Measurements from ENCODE around the gene YIF1A.
A peak's percentile ranks its signal among the peaks of the same experiment; 100 is the strongest.

Gene YIF1A

DNA sequence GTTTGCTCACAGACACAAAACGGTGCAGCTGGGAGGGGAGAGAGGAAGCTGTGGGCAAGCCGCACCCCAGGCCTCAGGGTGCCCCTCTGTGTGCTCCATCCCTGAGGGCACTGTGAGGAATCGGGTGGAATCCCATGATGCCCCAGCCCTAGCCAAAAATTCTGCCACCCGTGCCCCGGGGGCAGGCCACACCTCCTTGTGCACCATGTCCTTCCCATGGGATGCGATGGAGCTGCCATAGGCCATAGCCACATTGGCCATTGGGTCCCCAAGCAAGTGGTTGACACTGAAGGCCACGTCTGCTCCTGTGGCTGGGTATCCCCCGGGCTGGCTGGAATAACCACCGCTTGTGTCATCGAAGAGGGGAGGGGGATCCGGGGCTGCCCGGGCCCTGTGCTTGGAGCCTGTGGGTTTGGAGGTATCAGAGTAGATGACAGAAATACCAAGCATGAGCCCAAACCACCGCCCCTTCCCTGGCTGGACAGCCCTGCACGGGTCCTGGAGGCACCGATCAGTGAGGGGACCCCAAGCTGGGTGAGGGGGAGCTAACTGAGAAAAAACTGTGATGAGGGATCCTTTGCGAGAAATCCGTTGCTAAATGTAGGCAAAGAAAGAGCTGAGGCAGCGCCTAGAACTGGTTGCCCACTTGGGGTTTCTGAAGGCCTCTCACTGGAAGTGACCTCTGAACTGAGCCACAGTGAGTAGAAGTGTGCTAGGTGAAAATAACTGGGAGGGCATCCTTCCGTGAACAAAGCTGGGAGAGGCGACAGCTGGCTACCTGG is 863 bp downstream of the YIF1A start:
- H3K27me3 ChIP-seq (ENCODE audit: insufficient read depth, low read length): peaks cover 35% of the 10 kb centered on the region
- peak overlapping the region; percentile 93 for H3K9ac ChIP-seq (ENCODE audit: low read depth, low read length)
- H3K27ac ChIP-seq (ENCODE audit: low read length): no peak overlapping the region
- H3K9me3 ChIP-seq (ENCODE audit: insufficient read depth, low read depth, low read length): no peaks in the 10 kb centered on the region
- H3K36me3 ChIP-seq (ENCODE audit: insufficient read depth, low read depth, low read length): peaks cover 4% of the 10 kb centered on the region; the same call in 1 of the 2 replicates
- H3K4me3 ChIP-seq (ENCODE audit: low read length): peak overlapping the region; percentile 96
- H3K4me1 ChIP-seq (ENCODE audit: insufficient read depth, low read length): peaks cover 4% of the 10 kb centered on the region; the same call in 1 of the 2 replicates

DNA sequence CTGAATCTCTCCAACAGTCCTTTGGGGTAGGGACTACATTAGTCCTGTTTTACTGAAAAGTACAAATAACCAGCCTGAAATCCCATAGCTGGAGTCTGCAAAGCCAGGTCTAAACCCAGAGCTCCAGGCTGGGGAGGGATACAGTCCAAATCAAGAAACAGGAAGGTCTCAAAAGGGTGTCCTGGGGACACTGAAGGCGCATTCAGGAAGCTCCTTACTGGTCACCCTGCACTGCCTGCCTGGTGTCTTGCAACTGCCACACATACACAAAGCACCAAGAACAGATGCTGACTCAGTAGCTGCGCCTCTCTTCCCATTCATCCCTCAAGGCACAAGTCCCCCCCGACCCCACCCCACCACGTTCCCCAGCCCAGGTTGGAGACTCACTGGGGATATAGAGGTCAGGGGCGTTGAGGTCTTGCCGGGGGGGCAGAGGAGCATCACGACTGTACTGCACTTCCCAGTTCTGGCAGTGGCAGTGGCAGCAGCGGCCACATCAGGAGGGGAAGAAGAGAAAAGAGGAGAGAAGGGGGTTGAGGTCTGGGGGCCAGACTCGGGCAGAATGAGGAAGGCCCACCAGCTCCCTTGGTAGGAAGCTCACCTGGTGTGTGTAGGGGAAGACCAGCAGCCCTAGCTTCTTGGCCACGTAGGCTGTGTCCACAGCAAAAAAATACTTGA is 1.6 kb downstream of the YIF1A start:
- Histone ChIP-seq H3K4me3 (ENCODE audit: low read length) (no peak overlapping the region), H3K36me3 (ENCODE audit: insufficient read depth, low read depth, low read length) (peaks cover 4% of the 10 kb centered on the region; the same call in 1 of the 2 replicates), H3K27ac (ENCODE audit: low read length) (no peak overlapping the region), H3K4me1 (ENCODE audit: insufficient read depth, low read length) (peaks cover 8% of the 10 kb centered on the region; the same call in 1 of the 2 replicates), H3K9ac (ENCODE audit: low read depth, low read length) (no peak overlapping the region), H3K27me3 (ENCODE audit: insufficient read depth, low read length) (peaks cover 27% of the 10 kb centered on the region), H3K9me3 (ENCODE audit: insufficient read depth, low read depth, low read length) (no peaks in the 10 kb centered on the region)

DNA sequence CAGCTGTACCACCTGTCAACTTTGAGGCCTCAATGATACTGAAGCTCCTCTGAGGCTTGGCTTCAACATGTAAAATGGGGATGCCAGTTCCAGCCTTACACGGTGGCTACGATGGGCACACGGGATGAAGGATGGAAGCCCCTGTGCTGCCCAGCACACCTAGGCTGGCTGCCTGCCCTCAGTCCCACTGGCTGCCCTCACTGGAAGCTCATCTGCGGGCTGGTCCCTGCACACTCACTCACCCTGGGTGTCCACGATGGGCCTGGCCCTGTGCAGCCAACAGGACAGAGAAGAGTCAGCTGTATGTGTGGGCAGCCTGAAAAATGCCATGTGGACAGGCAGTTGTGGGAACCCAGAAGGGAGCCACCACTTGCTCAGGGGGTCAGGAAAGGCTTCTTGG is 2.2 kb downstream of the YIF1A start:
- H3K9ac ChIP-seq (ENCODE audit: low read depth, low read length): no peak overlapping the region
- no peak overlapping the region for H3K27ac ChIP-seq (ENCODE audit: low read length)
- H3K9me3 ChIP-seq (ENCODE audit: insufficient read depth, low read depth, low read length): no peaks in the 10 kb centered on the region
- H3K27me3 ChIP-seq (ENCODE audit: insufficient read depth, low read length): peaks cover 23% of the 10 kb centered on the region
- peaks cover 4% of the 10 kb centered on the region; the same call in 1 of the 2 replicates for H3K36me3 ChIP-seq (ENCODE audit: insufficient read depth, low read depth, low read length)
- peaks cover 8% of the 10 kb centered on the region; the same call in 1 of the 2 replicates for H3K4me1 ChIP-seq (ENCODE audit: insufficient read depth, low read length)
- H3K4me3 ChIP-seq (ENCODE audit: low read length): no peak overlapping the region

DNA sequence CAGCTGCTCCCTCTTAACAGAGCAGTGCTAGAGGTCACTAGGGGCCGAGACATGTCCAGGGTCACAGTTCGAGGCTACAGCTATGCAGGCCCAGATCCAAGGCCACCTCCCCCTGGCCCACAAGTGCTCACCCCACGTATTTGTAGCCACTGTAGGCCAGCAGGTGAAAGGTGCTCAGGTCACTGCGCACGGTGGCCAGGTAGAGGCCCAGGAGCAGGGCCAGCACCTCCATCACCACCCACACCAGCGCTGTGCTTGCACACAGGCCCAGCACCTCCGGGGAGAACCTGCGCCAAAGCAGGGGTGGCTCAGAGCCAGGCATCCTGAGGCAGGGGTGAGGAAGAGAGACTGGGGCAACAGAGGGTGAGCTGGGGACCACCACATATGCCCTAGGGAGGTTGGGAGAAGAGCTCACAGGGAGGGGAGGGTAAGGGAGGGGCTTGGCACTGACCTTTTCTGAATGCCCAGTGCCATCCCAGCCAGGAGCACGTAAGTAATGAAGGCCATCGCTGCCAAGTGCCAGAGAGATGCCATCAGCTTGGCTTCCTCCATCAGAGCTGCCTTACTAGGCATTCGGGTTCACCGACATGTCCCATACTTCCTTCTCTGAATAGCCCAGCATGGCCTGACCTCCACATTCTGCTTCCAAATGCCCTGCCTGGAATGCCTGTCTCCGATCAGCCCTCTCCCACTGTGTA is 3.5 kb downstream of the YIF1A start:
- peaks cover 4% of the 10 kb centered on the region; the same call in 1 of the 2 replicates for H3K36me3 ChIP-seq (ENCODE audit: insufficient read depth, low read depth, low read length)
- peaks cover 12% of the 10 kb centered on the region for H3K27me3 ChIP-seq (ENCODE audit: insufficient read depth, low read length)
- H3K27ac ChIP-seq (ENCODE audit: low read length): no peak overlapping the region
- H3K4me3 ChIP-seq (ENCODE audit: low read length): no peak overlapping the region
- H3K4me1 ChIP-seq (ENCODE audit: insufficient read depth, low read length): peaks cover 8% of the 10 kb centered on the region; the same call in 1 of the 2 replicates
- H3K9me3 ChIP-seq (ENCODE audit: insufficient read depth, low read depth, low read length): no peaks in the 10 kb centered on the region
- no peak overlapping the region for H3K9ac ChIP-seq (ENCODE audit: low read depth, low read length)

DNA sequence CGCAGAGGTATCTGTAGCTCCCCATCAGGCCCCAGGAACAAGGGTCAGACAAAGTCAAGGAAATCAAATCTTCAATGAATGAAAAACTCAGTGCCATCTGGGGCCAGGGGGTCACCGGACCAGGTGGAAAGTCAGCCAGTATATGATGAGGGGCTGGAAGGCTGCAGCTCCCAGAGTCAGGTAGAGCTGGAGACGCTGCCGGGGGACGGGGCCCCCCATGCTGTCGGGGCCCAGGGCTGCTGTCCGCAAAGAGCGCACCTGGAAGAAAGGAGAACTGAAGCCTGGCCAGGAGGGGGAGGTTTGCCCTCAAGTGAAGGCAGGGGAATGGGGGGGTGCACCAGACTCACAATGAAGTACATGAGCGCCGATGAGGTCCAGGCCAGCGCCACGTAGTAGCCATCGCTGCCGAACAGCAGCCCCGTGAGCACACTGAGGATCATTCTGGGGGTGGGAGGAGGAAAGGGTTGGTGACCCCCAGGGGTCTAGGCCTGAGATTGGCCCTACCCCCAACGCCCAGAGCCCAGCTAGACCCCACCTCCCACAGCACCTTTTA is 4.3 kb downstream of the YIF1A start:
- Histone ChIP-seq H3K9ac (ENCODE audit: low read depth, low read length) (no peak overlapping the region), H3K9me3 (ENCODE audit: insufficient read depth, low read depth, low read length) (no peaks in the 10 kb centered on the region), H3K36me3 (ENCODE audit: insufficient read depth, low read depth, low read length) (peaks cover 4% of the 10 kb centered on the region; the same call in 1 of the 2 replicates), H3K4me1 (ENCODE audit: insufficient read depth, low read length) (peaks cover 4% of the 10 kb centered on the region; the same call in 1 of the 2 replicates), H3K27me3 (ENCODE audit: insufficient read depth, low read length) (peaks cover 4% of the 10 kb centered on the region; the same call in 1 of the 2 replicates), H3K4me3 (ENCODE audit: low read length) (no peak overlapping the region), H3K27ac (ENCODE audit: low read length) (no peak overlapping the region)

DNA sequence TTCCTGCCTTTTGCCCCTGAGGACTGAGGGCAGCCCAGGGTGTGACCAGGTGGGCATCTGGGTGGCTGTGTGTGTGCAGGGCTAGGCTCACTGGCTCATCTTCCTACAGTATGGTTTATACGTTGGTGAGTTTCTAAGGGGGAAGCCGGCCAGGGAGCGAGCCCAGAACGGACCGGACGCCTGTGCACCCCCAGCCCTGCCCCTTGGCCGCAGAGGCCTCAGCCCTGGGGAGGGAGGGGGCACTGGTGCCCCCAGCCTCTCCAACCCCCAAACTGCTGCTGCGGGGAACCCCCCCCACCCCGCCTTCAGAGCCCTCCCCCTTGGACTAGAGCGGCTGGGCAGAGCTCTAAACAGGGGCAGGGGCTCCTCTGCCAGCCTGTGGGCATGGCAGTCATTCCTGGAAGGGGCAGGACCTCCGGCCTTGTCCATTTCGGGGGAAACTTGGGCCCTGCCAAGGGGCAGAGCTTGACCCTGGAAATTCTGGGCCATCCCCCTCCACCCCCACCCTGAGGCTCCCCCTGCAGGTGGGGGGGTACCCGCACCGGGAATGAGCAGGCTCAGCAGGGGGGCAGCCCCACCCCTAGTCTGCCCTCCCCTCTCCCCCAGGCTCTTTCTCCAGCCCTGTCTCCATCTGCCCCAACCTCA is 5.4 kb downstream of the YIF1A start:
- Histone ChIP-seq H3K27ac (ENCODE audit: low read length) (no peak overlapping the region), H3K4me3 (ENCODE audit: low read length) (no peak overlapping the region), H3K4me1 (ENCODE audit: insufficient read depth, low read length) (peaks cover 7% of the 10 kb centered on the region; the same call in 1 of the 2 replicates), H3K9me3 (ENCODE audit: insufficient read depth, low read depth, low read length) (no peaks in the 10 kb centered on the region), H3K36me3 (ENCODE audit: insufficient read depth, low read depth, low read length) (peaks cover 4% of the 10 kb centered on the region; the same call in 1 of the 2 replicates), H3K27me3 (ENCODE audit: insufficient read depth, low read length) (peaks cover 9% of the 10 kb centered on the region; the same call in 1 of the 2 replicates), H3K9ac (ENCODE audit: low read depth, low read length) (no peak overlapping the region)

DNA sequence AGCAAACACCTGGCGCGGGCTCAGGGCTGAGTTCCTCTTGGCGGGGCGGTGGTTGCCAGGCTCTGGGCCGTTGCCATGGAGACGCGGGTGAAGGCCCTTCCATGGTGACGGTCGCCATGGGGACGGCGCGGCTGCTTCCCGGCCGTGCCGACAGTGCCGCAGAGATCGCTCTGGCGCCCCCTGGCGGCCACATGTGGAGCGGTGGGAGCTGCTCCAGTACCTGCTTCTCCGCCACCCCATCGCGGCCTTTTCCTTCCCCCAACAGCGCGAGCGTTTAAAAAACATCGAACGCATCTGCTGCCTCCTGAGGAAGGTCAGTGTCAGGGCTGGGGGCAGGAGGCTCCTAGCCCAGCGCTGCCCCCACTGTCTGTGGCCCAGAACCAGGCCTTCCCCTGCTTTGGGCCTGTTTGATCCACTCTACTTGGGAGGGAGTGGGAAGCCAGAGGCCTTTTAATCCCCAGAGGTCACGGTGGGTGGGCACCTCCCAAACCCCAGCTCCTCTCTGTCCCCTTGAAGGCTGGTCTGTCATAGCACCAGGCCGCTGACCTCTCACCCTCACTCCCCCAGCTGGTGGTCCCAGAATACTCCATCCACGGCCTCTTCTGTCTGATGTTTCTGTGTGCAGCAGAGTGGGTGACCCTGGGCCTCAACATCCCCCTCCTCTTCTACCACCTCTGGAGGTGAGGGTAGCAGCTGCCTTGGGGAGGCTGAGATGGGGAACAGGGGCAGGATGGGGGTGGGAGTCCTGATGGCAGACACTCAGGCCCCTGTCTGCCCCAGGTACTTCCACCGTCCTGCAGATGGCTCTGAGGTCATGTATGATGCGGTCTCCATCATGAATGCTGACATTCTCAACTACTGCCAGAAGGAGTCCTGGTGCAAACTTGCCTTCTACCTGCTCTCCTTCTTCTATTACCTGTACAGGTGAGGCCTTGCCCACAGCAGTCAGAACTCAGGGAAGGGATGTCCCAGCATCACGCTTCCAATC is 6.2 kb downstream of the YIF1A start:
- H3K27ac ChIP-seq (ENCODE audit: low read length): no peak overlapping the region
- H3K4me3 ChIP-seq (ENCODE audit: low read length): peak overlapping the region; percentile 35; the same call in 1 of the 2 replicates
- H3K27me3 ChIP-seq (ENCODE audit: insufficient read depth, low read length): peaks cover 9% of the 10 kb centered on the region; the same call in 1 of the 2 replicates
- H3K9ac ChIP-seq (ENCODE audit: low read depth, low read length): no peak overlapping the region
- H3K36me3 ChIP-seq (ENCODE audit: insufficient read depth, low read depth, low read length): peaks cover 4% of the 10 kb centered on the region; the same call in 1 of the 2 replicates
- H3K4me1 ChIP-seq (ENCODE audit: insufficient read depth, low read length): peaks cover 7% of the 10 kb centered on the region; the same call in 1 of the 2 replicates
- no peaks in the 10 kb centered on the region for H3K9me3 ChIP-seq (ENCODE audit: insufficient read depth, low read depth, low read length)

DNA sequence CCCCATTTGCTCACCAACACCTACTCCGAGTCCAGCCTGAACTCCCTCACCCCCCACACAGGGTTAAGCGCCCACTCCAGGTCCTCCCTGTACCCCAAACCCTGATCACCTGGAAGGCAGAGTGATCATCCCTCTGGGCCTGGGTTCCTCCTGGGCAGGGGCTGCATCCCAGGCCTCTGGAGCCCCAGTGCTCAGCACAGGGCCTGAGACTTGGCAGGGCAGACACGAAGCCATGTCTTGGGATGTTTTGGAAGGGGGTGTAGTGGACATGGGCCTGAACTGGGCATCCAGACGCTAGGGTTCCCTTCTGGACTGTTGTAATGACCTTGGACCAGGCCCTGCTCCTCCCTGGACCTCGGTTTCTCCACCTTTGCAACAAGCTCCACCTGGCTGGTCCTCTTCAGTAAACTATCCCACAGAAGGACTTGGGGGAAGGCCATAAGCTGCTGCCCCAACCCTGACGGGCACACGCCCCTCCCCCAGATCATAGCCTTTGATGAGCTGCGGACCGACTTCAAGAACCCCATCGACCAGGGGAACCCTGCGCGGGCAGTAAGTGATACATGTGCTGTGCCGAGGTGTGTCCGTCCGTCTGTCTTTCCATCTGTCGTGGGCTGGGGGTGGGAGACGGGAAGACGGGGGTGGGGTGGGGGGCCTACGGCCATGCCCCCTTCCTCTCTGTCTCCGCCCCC is 7.0 kb downstream of the YIF1A start:
- Histone ChIP-seq H3K36me3 (ENCODE audit: insufficient read depth, low read depth, low read length) (peaks cover 4% of the 10 kb centered on the region; the same call in 1 of the 2 replicates), H3K4me3 (ENCODE audit: low read length) (no peak overlapping the region; the same call in 1 of the 2 replicates), H3K4me1 (ENCODE audit: insufficient read depth, low read length) (peaks cover 7% of the 10 kb centered on the region; the same call in 1 of the 2 replicates), H3K27me3 (ENCODE audit: insufficient read depth, low read length) (peaks cover 9% of the 10 kb centered on the region; the same call in 1 of the 2 replicates), H3K9ac (ENCODE audit: low read depth, low read length) (no peak overlapping the region), H3K27ac (ENCODE audit: low read length) (no peak overlapping the region), H3K9me3 (ENCODE audit: insufficient read depth, low read depth, low read length) (no peaks in the 10 kb centered on the region)

DNA sequence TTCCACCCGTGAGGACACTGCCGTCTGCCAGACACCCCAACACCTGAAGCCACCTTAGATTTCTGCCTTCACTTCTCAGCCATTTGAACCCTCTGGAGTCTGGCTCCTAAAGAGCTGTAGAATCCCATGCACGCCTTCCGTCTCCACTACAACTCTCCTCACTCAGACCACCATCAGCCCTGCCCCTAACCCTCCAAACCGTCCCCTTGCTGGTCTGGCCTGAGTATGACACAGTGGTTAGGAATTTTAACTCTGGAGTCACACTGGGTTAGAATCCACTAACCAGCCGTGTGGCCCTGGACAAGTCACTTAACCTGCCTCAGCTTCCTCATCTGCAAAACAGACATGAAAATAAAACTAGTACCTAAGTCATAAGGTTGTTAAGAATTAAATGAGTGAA is 7.9 kb downstream of the YIF1A start:
- Histone ChIP-seq H3K36me3 (ENCODE audit: insufficient read depth, low read depth, low read length) (peaks cover 9% of the 10 kb centered on the region), H3K4me1 (ENCODE audit: insufficient read depth, low read length) (peaks cover 7% of the 10 kb centered on the region; the same call in 1 of the 2 replicates), H3K27me3 (ENCODE audit: insufficient read depth, low read length) (peaks cover 9% of the 10 kb centered on the region; the same call in 1 of the 2 replicates), H3K4me3 (ENCODE audit: low read length) (no peak overlapping the region), H3K9ac (ENCODE audit: low read depth, low read length) (no peak overlapping the region), H3K27ac (ENCODE audit: low read length) (no peak overlapping the region), H3K9me3 (ENCODE audit: insufficient read depth, low read depth, low read length) (no peaks in the 10 kb centered on the region)
